ENCODE measurements around the gene CA7.
"Not testable (repeated sequence)": the region's sequence is repeated elsewhere in the genome, so short reads cannot be mapped to it uniquely, and the experiment has no call there.

CA7 gene

DNA sequence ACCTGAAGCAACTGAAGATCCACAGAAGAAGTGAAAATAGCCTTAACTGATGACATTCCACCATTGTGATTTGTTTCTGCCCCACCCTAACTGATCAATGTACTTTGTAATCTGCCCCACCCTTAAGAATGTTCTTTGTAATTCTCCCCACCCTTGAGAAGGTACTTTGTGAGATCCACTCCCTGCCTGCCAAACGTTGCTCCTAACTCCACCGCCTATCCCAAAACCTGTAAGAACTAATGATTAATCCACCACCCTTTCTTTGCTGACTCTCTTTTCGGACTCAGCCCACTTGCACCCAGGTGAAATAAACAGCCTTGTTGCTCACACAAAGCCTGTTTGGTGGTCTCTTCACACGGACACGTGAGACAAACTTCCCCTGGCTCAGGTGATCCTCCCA lies 52.5 kb downstream of the CA7 start:
- DNase-seq (ENCODE audit: low read depth in 2 of 2): not testable (repeated sequence)

GRCh38 chr16:66898207-66898606 lies 54.0 kb downstream of the CA7 start:
- DNase-seq (ENCODE audit: low read depth in 2 of 2): no peak

- no peak for DNase-seq (ENCODE audit: low read depth in 2 of 2)
Measured at GRCh38 chr16:66898933-66899309, 54.7 kb downstream of the CA7 start.

GRCh38 chr16:66899310-66899944 lies 55.2 kb downstream of the CA7 start:
- no peak for DNase-seq (ENCODE audit: low read depth in 2 of 2)

DNA sequence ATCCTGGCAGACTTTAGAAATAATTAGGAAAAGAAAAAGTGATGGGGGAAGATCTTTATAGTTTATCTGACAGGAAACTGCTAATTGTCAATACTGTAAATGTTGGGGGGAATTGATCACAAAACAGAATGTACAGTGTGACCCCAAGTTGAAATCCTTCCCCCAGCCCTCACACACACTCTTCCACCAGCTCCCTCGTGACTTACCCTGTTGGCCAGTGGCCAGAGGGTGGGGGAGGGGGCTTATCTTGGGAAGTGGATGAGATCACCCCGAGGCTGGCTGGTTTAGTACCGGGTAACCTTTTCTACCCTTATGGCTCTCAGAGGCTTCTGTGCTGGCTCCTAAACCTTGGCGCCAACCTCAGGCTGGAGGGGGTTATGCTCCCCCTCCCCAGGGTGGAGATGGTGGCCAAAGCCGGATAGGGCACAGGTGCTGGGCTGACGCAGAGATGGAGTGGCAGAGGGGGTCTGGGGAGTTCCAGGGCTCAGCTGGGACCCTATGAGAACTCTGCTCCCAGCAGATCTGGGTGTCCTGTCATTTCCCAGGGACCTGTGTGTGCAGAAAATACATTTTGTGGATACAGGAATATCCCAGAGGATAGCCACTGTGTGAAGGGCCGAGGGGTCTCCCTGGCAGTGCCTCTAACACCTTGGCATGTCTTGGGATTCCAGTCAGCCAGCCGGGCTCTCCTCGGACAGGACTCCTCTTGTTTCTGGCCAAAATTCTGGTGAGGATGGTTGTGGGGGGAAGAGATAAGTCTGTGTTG lies 55.9 kb downstream of the CA7 start:
- DNase-seq (ENCODE audit: low read depth in 2 of 2): no peak

DNA sequence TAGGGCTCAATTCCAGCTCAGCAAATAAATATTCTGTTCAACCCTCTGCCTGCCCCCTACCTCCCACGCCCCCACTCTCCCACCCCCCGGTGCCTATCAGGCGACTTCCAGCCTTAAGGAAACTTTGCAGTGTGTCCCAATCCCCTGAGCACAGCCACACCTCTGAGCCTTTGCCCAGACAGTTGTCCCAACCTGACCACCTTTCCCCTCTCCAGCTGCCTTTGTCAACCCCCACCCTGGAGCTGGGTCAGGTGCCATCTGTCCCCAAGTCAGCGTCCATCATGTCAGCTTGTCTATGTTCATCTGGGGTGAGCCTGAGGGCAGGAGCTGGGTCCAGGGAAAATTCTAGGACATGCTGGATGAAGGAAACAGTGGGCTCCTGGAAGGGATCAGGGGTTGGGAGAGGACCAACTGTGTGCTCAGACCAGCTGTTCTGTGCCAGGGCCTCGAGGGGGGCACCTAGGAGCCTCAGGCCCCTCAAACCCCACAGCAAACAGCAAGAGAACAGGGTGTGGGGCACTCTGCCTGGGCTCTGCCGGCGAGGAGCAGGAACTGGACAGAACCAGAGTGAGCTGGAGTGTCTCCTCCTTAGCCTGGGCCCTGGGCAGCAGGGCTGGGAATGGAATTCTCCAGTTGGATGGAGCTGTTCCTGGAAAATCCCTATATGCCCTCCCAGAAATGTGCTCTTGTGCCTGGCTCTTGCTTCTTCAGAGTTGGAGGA lies 56.7 kb downstream of the CA7 start:
- DNase-seq (ENCODE audit: low read depth in 2 of 2): no peak

DNA sequence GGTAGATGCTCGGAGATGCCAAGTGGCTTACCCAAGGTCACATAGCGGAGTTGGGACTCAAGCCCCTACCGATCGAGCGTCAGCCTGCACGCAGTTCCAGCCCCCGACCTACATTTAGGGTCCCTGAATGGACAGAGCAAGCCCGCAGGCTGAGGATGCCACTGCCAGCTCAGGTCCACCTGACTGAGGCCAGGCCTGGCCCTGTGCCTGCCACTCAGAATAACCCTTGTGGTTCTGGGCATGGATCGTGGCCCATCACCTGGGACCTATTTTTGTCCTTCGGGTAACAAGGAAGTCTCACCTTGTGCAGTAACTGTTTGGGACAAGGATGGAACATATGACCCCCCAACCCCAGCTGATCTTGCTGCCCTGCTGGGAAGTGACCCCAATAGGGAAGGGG lies 57.4 kb downstream of the CA7 start:
- no peak for DNase-seq (ENCODE audit: low read depth in 2 of 2)

DNA sequence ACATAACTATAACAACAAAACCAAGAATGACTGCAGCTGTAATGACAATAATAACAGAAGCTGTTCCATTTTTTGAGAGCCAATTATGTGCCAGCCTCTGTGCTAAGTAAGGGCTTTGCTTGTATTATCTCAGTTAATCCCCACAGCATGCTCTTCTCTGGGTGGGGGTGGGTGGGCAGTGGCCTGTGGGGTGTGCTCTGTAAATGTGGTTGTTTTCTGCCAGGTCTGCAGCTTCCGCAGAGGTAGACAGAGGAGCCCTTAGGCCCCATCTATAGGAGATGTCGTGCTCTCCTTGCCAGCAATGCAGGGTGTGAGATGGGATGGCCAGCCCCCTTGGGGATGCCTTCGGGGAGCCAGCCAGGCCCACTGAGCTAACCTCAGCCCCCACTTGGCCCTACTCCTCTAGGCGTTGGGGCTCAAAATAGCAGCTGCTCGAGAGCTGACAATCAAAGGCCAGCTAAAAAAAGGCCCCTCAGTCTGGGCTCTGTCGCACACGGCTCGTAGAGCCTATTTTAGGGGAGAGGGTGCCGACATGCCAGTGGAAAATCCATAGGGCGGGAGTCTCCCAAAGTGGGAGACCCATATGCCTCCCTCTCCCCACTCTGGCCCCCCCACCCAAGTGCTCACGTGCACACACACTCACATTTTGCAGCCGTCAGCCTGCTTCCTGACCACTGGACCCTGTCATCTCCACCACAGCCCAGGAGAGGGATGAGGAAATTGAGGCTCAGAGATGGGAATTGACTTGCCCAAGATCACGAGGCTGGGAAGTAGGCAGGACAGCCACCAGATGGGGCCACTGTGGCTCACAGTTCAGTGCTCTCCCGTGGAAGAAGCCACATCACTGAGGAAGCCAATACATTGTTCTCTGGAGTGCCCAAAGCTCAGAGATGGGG lies 58.7 kb downstream of the CA7 start:
- DNase-seq (ENCODE audit: low read depth in 2 of 2): no peak

Data from stimulated activated CD8-positive, alpha-beta memory T cell treated with anti-CD3 and anti-CD28 coated beads, Interleukin-7, amount 100 ng/mL, for 1 hour (primary cell).